K562 (cell line): ENCODE results near the gene SLC30A9. TPM values are rescaled to one million over a fixed set of nuclear protein-coding genes. Genes with fewer than 3 reads are reported as not detected.

Experiments used
- BACH1 ChIP-seq: fragments of 200-800 bp; sonication (Bioruptor generic); IDR thresholded peaks from 2 replicates; pipeline ENCODE4 v1.6.1; 2016; ENCODE audit warnings: missing genetic modification characterization, missing compliant biosample characterization
- BCLAF1 ChIP-seq, 2 experiments: fragments of 450-650 bp in 1 of 2; IDR thresholded peaks; 2 replicates each; pipeline ENCODE4 v1.6.1; 2011 to 2017; ENCODE audit warnings: low read depth in 2 of 2, antibody characterized with exemption in 1 of 2, borderline replicate concordance in 1 of 2, low read length in 1 of 2, mild to moderate bottlenecking in 1 of 2, mixed read lengths in 1 of 2; ENCODE audit not compliant: control insufficient read depth in 1 of 2
- CTCF ChIP-seq, 3 experiments: IDR thresholded peaks in 2 of 3; conservative IDR thresholded peaks in 1 of 3; 2 replicates each; pipeline ENCODE4 v1.5.1; 2011 to 2012; ENCODE audit warnings: low read length in 3 of 3, mild to moderate bottlenecking in 3 of 3, control low read depth in 2 of 3, improper control_type of control experiment in 1 of 3, inconsistent platforms in 1 of 3, low read depth in 1 of 3, mixed read lengths in 1 of 3, moderate library complexity in 1 of 3; ENCODE audit not compliant: insufficient read depth in 2 of 3
- MNT ChIP-seq, 2 experiments: fragments of 450-650 bp; conservative IDR thresholded peaks; 2 replicates each; pipeline ENCODE4 v1.6.1; 2017; ENCODE audit warnings: mild to moderate bottlenecking in 2 of 2, moderate library complexity in 2 of 2
- PBX2 ChIP-seq, 2 experiments: IDR thresholded peaks in 1 of 2; conservative IDR thresholded peaks in 1 of 2; 2 replicates each; pipeline ENCODE4 v1.6.1; 2016; ENCODE audit warnings: low read depth in 2 of 2, mild to moderate bottlenecking in 1 of 2, missing compliant biosample characterization in 1 of 2, missing genetic modification characterization in 1 of 2, moderate library complexity in 1 of 2
- ZFP30 ChIP-seq: fragments of 250-450 bp; sonication (Bioruptor Pico); IDR thresholded peaks from 2 replicates; pipeline ENCODE4 v1.8.0; 2022; ENCODE audit warnings: moderate library complexity, mild to moderate bottlenecking, inconsistent platforms, borderline replicate concordance
- polyA plus RNA-seq, 8 experiments: library from polyadenylated mRNA; depleted of rRNA in 4 of 8; stranded (reverse) in 5 of 8; unstranded in 3 of 8; fragments of >200 nt; fragmentation: Nextera tagmentation in 2 of 8; fragmentation: Illumina TruSeq in 1 of 8; extraction: Ambion mirVana in 2 of 8; extraction: Trizol in 1 of 8; gene quantifications; 2 replicates each; pipeline versions ENCODE4 v1.2.1 to v1.2.3, GENCODE V29; 2011 to 2014; ENCODE audit warnings: inconsistent platforms in 1 of 8, missing spikeins in 1 of 8
- total RNA-seq, 7 experiments: library from RNA; depleted of rRNA in 6 of 7; stranded (reverse); fragments of >200 nt in 6 of 7; fragmentation: Illumina TruSeq in 2 of 7; extraction: Trizol in 2 of 7; gene quantifications; 2 replicates each; pipeline versions ENCODE4 v1.2.1 to v1.2.3, GENCODE V29; 2011 to 2021; ENCODE audit warnings: low replicate concordance in 1 of 7

The SLC30A9 gene
- total and polyA plus RNA-seq, 9 of the 15 experiments (the other 6 are each of a cell fraction or from before 2014, with no cell fraction given) = 14.7 to 73.5 (median 51.6) TPM

DNA sequence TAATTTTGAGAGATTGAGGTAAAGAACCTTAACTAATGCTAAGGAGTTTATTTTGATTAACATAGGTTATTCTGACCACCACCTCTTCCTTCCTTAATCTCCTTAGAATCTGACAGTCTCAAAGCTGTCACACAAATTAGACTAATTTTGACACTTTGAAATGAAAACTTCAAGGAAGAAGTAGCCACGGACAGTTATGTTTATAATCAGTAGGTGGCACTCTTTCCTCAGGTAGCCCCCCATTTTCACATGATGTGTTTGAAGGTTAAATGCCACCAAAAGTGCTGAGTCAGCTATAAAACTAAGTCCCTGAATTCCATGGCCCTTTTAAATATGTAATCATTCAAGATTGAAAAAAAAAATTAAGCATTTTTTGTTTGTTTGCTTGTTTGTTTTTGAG is 32.7 kb upstream of the SLC30A9 start (continued):
- TF ChIP-seq BCLAF1 (IDR thresholded peaks at IDR 0.05; ENCODE audit: borderline replicate concordance in 1 of 2, control insufficient read depth in 1 of 2, low read depth in 2 of 2, low read length in 1 of 2) (no peak), MNT (conservative IDR thresholded peaks at IDR 0.05) (peak in 1 of 2 experiments; percentile 34; a peak in 1 of 4 replicates), PBX2 (CRISPR knock-in tag; IDR thresholded peaks at IDR 0.05; ENCODE audit: low read depth) (no peak), PBX2 (tag; conservative IDR thresholded peaks at IDR 0.05; ENCODE audit: low read depth) (peak; percentile 39; the same call in 1 of the 2 replicates), BACH1 (tag) (peak; percentile 90), CTCF (IDR thresholded peaks at IDR 0.05 in 2 of 3, conservative IDR thresholded peaks at IDR 0.05 in 1 of 3; ENCODE audit: insufficient read depth in 2 of 3, low read depth in 1 of 3, low read length in 3 of 3) (peak; percentile 58 to 81 (median 62)), ZFP30 (CRISPR knock-in tag) (no peak)
